HG02870 (cell line): Measurements from ENCODE around the gene LDLRAD3.

ENCODE experiments used
- ATAC-seq: cut with Tn5 transposase; IDR thresholded peaks from one replicate; pipeline ENCODE4 v1.9.1; 2021; ENCODE audit warnings: mild to moderate bottlenecking, moderate library complexity; ENCODE audit not compliant: unreplicated experiment

The LDLRAD3 gene

GRCh38 chr11:36014898-36015665 is 71.2 kb downstream of the LDLRAD3 start:
- no peak for ATAC-seq

GRCh38 chr11:36015799-36016198 is 71.9 kb downstream of the LDLRAD3 start:
- no peak for ATAC-seq

- no peak for ATAC-seq
Measured at GRCh38 chr11:36016263-36016662, 72.4 kb downstream of the LDLRAD3 start.

- no peak for ATAC-seq
Measured at GRCh38 chr11:36016709-36017108, 72.8 kb downstream of the LDLRAD3 start.

GRCh38 chr11:36019005-36019596 is 75.2 kb downstream of the LDLRAD3 start:
- ATAC-seq = no peak

- no peak for ATAC-seq
Measured at GRCh38 chr11:36019722-36020121, 75.9 kb downstream of the LDLRAD3 start.

- ATAC-seq = no peak
Measured at GRCh38 chr11:36022882-36023281, 79.0 kb downstream of the LDLRAD3 start.

GRCh38 chr11:36023922-36024321 is 80.1 kb downstream of the LDLRAD3 start:
- ATAC-seq = no peak

- no peak for ATAC-seq
Measured at GRCh38 chr11:36024716-36025115, 80.9 kb downstream of the LDLRAD3 start.

- ATAC-seq = no peak
Measured at GRCh38 chr11:36026315-36026968, 82.6 kb downstream of the LDLRAD3 start.

- no peak for ATAC-seq
Measured at GRCh38 chr11:36027731-36028130, 83.9 kb downstream of the LDLRAD3 start.

GRCh38 chr11:36029616-36030015 is 85.8 kb downstream of the LDLRAD3 start:
- ATAC-seq = no peak

- no peak for ATAC-seq
Measured at GRCh38 chr11:36030731-36031281, 86.9 kb downstream of the LDLRAD3 start.

- ATAC-seq = no peak
Measured at GRCh38 chr11:36033082-36033751, 89.4 kb downstream of the LDLRAD3 start.

GRCh38 chr11:36033936-36034335 is 90.1 kb downstream of the LDLRAD3 start:
- no peak for ATAC-seq

GRCh38 chr11:36034551-36035331 is 90.9 kb downstream of the LDLRAD3 start:
- ATAC-seq = no peak

- ATAC-seq = no peak
Measured at GRCh38 chr11:36035454-36035853, 91.6 kb downstream of the LDLRAD3 start.

GRCh38 chr11:36035999-36036398 is 92.1 kb downstream of the LDLRAD3 start:
- no peak for ATAC-seq

GRCh38 chr11:36037031-36037430 is 93.2 kb downstream of the LDLRAD3 start:
- no peak for ATAC-seq

- no peak for ATAC-seq
Measured at GRCh38 chr11:36038541-36038940, 94.7 kb downstream of the LDLRAD3 start.
